ENCODE measurements around the gene RPS2. TPM values are rescaled to one million over a fixed set of nuclear protein-coding genes. Genes with fewer than 3 reads are reported as not detected.

Gene RPS2
- total RNA-seq, 1 donor from 2014 or later: 2,813 TPM

- TF ChIP-seq, protein P1, sequence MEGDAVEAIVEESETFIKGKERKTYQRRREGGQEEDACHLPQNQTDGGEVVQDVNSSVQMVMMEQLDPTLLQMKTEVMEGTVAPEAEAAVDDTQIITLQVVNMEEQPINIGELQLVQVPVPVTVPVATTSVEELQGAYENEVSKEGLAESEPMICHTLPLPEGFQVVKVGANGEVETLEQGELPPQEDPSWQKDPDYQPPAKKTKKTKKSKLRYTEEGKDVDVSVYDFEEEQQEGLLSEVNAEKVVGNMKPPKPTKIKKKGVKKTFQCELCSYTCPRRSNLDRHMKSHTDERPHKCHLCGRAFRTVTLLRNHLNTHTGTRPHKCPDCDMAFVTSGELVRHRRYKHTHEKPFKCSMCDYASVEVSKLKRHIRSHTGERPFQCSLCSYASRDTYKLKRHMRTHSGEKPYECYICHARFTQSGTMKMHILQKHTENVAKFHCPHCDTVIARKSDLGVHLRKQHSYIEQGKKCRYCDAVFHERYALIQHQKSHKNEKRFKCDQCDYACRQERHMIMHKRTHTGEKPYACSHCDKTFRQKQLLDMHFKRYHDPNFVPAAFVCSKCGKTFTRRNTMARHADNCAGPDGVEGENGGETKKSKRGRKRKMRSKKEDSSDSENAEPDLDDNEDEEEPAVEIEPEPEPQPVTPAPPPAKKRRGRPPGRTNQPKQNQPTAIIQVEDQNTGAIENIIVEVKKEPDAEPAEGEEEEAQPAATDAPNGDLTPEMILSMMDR (conservative IDR thresholded peaks at IDR 0.05; ENCODE audit: low read depth, low read length): no peak
- H3K4me3 ChIP-seq (ENCODE audit: low read depth, low read length): no peak overlapping the region
- no peak for DNase-seq (ENCODE audit: low read depth)
Measured at GRCh38 chr16:1979271-1980029, 14.8 kb upstream of the RPS2 start.

- no peak overlapping the region for H3K4me3 ChIP-seq (ENCODE audit: low read depth, low read length)
- no peak for DNase-seq (ENCODE audit: low read depth)
- TF ChIP-seq, protein P1 (conservative IDR thresholded peaks at IDR 0.05; ENCODE audit: low read depth, low read length): no peak
Measured at GRCh38 chr16:1978476-1979120, 14.0 kb upstream of the RPS2 start.

GRCh38 chr16:1977875-1978268, 13.2 kb upstream of the RPS2 start:
- no peak for DNase-seq (ENCODE audit: low read depth)
- TF ChIP-seq, protein P1 (conservative IDR thresholded peaks at IDR 0.05; ENCODE audit: low read depth, low read length): no peak
- no peak overlapping the region for H3K4me3 ChIP-seq (ENCODE audit: low read depth, low read length)

DNA sequence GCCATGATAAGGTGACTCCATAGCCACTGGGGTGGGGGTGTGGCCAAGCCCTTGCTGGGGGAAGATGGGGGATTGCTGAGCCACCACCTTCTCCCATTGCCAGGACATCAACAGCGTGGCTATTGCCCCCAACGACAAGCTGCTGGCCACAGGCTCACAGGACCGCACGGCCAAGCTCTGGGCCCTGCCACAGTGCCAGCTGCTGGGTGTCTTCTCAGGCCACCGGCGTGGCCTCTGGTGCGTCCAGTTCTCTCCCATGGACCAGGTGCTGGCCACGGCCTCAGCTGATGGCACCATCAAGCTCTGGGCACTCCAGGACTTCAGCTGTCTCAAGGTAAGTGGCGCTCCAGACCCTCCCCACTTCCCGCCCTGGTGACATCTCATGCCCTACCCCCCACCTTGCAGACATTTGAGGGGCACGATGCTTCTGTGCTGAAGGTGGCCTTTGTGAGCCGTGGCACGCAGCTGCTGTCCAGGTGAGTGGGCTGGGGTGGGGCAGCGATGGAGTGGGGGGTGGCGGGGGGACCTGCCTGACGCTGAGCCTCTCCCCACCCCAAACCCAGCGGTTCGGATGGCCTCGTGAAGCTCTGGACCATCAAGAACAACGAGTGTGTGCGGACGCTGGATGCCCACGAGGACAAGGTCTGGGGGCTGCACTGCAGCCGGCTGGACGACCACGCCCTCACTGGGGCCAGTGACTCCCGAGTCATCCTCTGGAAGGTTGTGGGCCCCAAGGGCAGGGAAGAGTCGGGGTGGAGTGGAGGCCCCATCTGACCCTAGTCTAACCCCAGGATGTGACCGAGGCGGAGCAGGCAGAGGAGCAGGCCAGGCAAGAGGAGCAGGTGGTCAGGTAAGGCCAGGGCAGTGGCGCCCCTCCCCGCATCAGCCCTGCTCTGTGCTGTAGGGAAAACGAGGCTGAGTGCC, 12.6 kb upstream of the RPS2 start:
- no peak overlapping the region for H3K4me3 ChIP-seq (ENCODE audit: low read depth, low read length)
- TF ChIP-seq, protein P1 (conservative IDR thresholded peaks at IDR 0.05; ENCODE audit: low read depth, low read length): no peak
- DNase-seq (ENCODE audit: low read depth): no peak

DNA sequence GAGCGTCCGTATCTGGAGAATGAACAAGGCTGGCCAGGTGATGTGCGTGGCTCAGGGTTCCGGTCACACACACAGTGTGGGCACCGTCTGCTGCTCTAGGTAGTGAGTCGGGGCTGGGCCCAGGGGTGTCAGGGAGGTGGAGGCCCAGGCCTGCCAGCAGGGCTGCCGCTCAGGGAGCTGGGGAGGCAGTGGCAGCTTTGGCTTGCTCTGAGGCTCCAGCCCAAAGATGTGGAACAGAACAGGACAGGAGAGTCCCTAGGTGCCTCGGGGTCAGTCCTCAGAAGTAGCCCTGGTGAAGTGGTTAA, 11.5 kb upstream of the RPS2 start:
- no peak for DNase-seq (ENCODE audit: low read depth)
- H3K4me3 ChIP-seq (ENCODE audit: low read depth, low read length): no peak overlapping the region
- TF ChIP-seq, protein P1 (conservative IDR thresholded peaks at IDR 0.05; ENCODE audit: low read depth, low read length): no peak

GRCh38 chr16:1975432-1976215, 11.0 kb upstream of the RPS2 start:
- no peak overlapping the region for H3K4me3 ChIP-seq (ENCODE audit: low read depth, low read length)

More at GRCh38 chr16:1975432-1976215, 11.0 kb upstream of the RPS2 start:
- TF ChIP-seq, protein P1 (conservative IDR thresholded peaks at IDR 0.05; ENCODE audit: low read depth, low read length): no peak
- no peak for DNase-seq (ENCODE audit: low read depth)
